VCaP (cell line): ENCODE data around the gene CEL.

Source experiments
- H3K27ac ChIP-seq: fragments of 450-650 bp; 2 replicates; pipeline ENCODE4 v1.5.1; 2017
- CTCF ChIP-seq: fragments of 450-650 bp; conservative IDR thresholded peaks from 2 replicates; pipeline ENCODE4 v1.5.1; 2017; ENCODE audit warnings: mild to moderate bottlenecking, moderate library complexity

CEL gene

GRCh38 chr9:133107245-133107722, 45.5 kb downstream of the CEL start:
- no peak for TF ChIP-seq CTCF
- no peak overlapping the region for H3K27ac ChIP-seq

- TF ChIP-seq CTCF = no peak
- no peak overlapping the region for H3K27ac ChIP-seq
Observed at GRCh38 chr9:133107961-133108793, 46.4 kb downstream of the CEL start.

- TF ChIP-seq CTCF = no peak
Observed at GRCh38 chr9:133108794-133109641, 47.2 kb downstream of the CEL start.

GRCh38 chr9:133109931-133110650, 48.3 kb downstream of the CEL start:
- no peak for TF ChIP-seq CTCF
- H3K27ac ChIP-seq = no peak overlapping the region

More at GRCh38 chr9:133108794-133109641, 47.2 kb downstream of the CEL start:
- no peak overlapping the region for H3K27ac ChIP-seq

- H3K27ac ChIP-seq = no peak overlapping the region
- TF ChIP-seq CTCF = no peak
Observed at GRCh38 chr9:133111808-133112662, 50.3 kb downstream of the CEL start.

GRCh38 chr9:133112663-133113026, 50.9 kb downstream of the CEL start:
- no peak overlapping the region for H3K27ac ChIP-seq
- TF ChIP-seq CTCF = no peak
